PC-9 (cell line): ENCODE results near the gene BMERB1. TPM values are rescaled to one million over a fixed set of nuclear protein-coding genes. Genes with fewer than 3 reads are reported as not detected.

Experiments used
- BruUV-seq: library from RNA; stranded (reverse); fragments of 400-500 nt; replicated peaks from 2 replicates; lab custom pipeline; 2021; lab: Mats Ljungman, UMichigan
- CTCF ChIA-PET: fragments of 300-600 bp; sonication (Branson Sonifier 250); formaldehyde crosslinking; loops from one replicate; lab custom pipeline; 2022; ENCODE audit warnings: antibody characterized with exemption; lab: Charles Lee
- POLR2A ChIA-PET: fragments of 300-600 bp; sonication (Branson Sonifier 250); formaldehyde crosslinking; loops from one replicate; lab custom pipeline; 2022; ENCODE audit warnings: antibody characterized with exemption; ENCODE audit not compliant: unreplicated experiment; lab: Charles Lee
- DNase-seq, 2 experiments: peaks; one replicate each; pipeline versions ENCODE4 v3.0.0 to v3.0.0-alpha.2; 2015 to 2022; ENCODE audit warnings: mixed read lengths in 1 of 2
- H2AFZ ChIP-seq: fragments of 200-600 bp; sonication (generic); 2 replicates; pipeline ENCODE4 v1.8.1; 2017; ENCODE audit warnings: antibody characterized with exemption
- H3F3A ChIP-seq: fragments of 200-600 bp; sonication (generic); 2 replicates; pipeline ENCODE4 v1.8.1; 2017; ENCODE audit warnings: antibody characterized with exemption, mild to moderate bottlenecking, low read depth; ENCODE audit not compliant: insufficient read depth
- H3K27ac ChIP-seq: fragments of 200-600 bp; sonication (generic); 2 replicates; pipeline ENCODE4 v1.6.1; 2016; ENCODE audit warnings: mixed run types
- H3K27me3 ChIP-seq: fragments of 200-600 bp; sonication (generic); 2 replicates; pipeline ENCODE4 v1.6.1; 2016; ENCODE audit warnings: low read depth, mixed run types; ENCODE audit not compliant: insufficient read depth
- H3K36me3 ChIP-seq: fragments of 200-600 bp; sonication (generic); 2 replicates; pipeline ENCODE4 v1.6.1; 2016; ENCODE audit warnings: low read depth, mixed run types
- H3K4me1 ChIP-seq: fragments of 200-600 bp; sonication (generic); replicated peaks from 2 replicates; pipeline ENCODE4 v1.6.1; 2016; ENCODE audit warnings: mixed run types; ENCODE audit not compliant: insufficient read depth
- H3K4me2 ChIP-seq: fragments of 200-600 bp; sonication (generic); 2 replicates; pipeline ENCODE4 v1.6.1; 2017; ENCODE audit warnings: mixed run types
- H3K4me3 ChIP-seq: fragments of 200-600 bp; sonication (generic); 2 replicates; pipeline ENCODE4 v1.6.1; 2016; ENCODE audit warnings: mixed run types
- H3K79me2 ChIP-seq: fragments of 200-600 bp; sonication (generic); 2 replicates; pipeline ENCODE4 v1.6.1; 2017; ENCODE audit warnings: low read depth, mixed run types
- H3K9me2 ChIP-seq: fragments of 200-600 bp; sonication (generic); 2 replicates; pipeline ENCODE4 v1.8.1; 2017; ENCODE audit warnings: mild to moderate bottlenecking; ENCODE audit not compliant: insufficient read depth
- H3K9me3 ChIP-seq: fragments of 200-600 bp; sonication (generic); 2 replicates; pipeline ENCODE4 v1.8.1; 2016; ENCODE audit warnings: low read depth; ENCODE audit not compliant: insufficient read depth
- H4K20me1 ChIP-seq: fragments of 200-600 bp; sonication (generic); 2 replicates; pipeline ENCODE4 v1.8.1; 2017; ENCODE audit not compliant: insufficient read depth
- EZH2 ChIP-seq: fragments of 200-600 bp; sonication (generic); IDR thresholded peaks from 2 replicates; pipeline ENCODE4 v1.8.0; 2017; ENCODE audit warnings: antibody characterized with exemption, low read depth
- intact Hi-C: fragments of 100-400 bp; cut with micrococcal nuclease; formaldehyde crosslinking; loops from one replicate; pipeline ENCODE4 v1.10.0; 2022; ENCODE audit not compliant: unreplicated experiment
- total RNA-seq: library from RNA; stranded (reverse); gene quantifications from 2 replicates; pipeline ENCODE4 v1.2.3, GENCODE V29; 2021
- TF ChIP-seq, protein P1 (sequence below): fragments of 200-600 bp; sonication (generic); conservative IDR thresholded peaks from 2 replicates; pipeline ENCODE4 v1.6.1; 2017; ENCODE audit warnings: mixed run types, antibody characterized with exemption, mild to moderate bottlenecking, moderate library complexity

BMERB1 gene
- total RNA-seq, 1 experiment from 2014 or later = 4.3 TPM

DNA sequence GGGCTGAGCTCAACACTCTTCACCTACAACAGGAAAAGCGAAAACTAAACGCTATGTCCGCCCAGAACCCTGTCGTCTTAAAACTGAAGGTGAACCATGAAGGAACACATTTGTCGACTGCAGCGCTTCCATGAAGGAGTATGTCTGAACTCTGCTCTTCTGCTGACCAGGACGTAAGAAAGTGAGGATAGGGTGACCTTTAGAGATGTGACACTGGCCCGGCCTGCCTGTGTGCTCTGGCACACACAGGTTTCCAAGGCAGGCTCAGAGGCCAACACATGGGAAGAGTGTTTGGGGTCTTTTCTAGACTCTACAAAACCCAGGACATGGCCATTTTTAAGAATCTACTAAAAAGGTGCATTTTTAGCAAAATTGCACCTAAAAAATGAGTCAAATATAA is 187.5 kb downstream of the BMERB1 start:
- intact Hi-C loops = no loop called here
- H4K20me1 ChIP-seq = no peaks in the 10 kb centered on the region
- H3F3A ChIP-seq = peaks cover 7% of the 10 kb centered on the region; the same call in 1 of the 2 replicates
- no peak overlapping the region for H2AFZ ChIP-seq
- ChIA-PET CTCF (interaction anchor here (0.5 kb wide), 1 partner anchor 1087 kb away, joined by 4 read pairs; no protein-coding TSS in a partner anchor), POLR2A (no interaction called here)
- H3K4me2 ChIP-seq = no peak overlapping the region
- H3K79me2 ChIP-seq = no peaks in the 10 kb centered on the region
- BruUV-seq = no TSS peak
- no peaks in the 10 kb centered on the region for H3K9me2 ChIP-seq
- no peak overlapping the region for H3K27ac ChIP-seq
- H3K4me1 ChIP-seq = no peaks in the 10 kb centered on the region
- H3K36me3 ChIP-seq = peaks cover 31% of the 10 kb centered on the region
- no peak for TF ChIP-seq EZH2
- TF ChIP-seq, protein P1, sequence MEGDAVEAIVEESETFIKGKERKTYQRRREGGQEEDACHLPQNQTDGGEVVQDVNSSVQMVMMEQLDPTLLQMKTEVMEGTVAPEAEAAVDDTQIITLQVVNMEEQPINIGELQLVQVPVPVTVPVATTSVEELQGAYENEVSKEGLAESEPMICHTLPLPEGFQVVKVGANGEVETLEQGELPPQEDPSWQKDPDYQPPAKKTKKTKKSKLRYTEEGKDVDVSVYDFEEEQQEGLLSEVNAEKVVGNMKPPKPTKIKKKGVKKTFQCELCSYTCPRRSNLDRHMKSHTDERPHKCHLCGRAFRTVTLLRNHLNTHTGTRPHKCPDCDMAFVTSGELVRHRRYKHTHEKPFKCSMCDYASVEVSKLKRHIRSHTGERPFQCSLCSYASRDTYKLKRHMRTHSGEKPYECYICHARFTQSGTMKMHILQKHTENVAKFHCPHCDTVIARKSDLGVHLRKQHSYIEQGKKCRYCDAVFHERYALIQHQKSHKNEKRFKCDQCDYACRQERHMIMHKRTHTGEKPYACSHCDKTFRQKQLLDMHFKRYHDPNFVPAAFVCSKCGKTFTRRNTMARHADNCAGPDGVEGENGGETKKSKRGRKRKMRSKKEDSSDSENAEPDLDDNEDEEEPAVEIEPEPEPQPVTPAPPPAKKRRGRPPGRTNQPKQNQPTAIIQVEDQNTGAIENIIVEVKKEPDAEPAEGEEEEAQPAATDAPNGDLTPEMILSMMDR = no peak
- no peak for DNase-seq
- no peaks in the 10 kb centered on the region for H3K9me3 ChIP-seq
- no peaks in the 10 kb centered on the region for H3K27me3 ChIP-seq
- H3K4me3 ChIP-seq = no peak overlapping the region

DNA sequence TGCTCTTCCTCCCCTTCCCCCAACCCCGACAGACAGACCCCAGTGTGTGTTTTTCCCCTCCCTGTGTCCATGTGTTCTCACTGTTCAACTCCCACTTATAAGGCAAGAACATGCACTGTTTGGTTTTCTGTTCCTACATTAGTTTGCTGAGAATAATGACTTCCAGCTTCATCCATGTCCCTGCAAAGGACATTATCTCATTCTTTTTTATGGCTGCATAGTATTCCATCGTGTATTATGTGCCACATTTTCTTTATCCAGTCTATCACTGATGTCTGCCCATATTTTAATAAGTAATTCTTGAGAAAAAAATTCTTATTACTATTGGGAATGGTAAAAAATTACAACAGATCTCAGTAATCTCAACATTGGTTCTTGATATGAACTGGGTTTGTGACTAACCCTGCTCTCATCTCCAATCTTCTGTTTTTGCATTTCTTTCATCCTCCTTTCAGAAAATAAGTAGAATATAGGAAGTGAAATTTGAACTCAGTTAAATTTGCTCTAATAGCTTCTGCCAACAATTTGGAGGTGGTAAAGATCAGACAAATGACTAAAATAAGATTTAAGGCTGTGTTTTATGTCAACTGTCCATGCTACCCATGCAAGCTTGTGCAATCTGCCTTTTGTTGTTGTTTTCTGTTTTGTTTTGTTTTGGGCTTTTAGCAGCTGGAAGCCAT is 197.5 kb downstream of the BMERB1 start:
- H3F3A ChIP-seq = peaks cover 15% of the 10 kb centered on the region; the same call in 1 of the 2 replicates
- no peak overlapping the region for H3K27ac ChIP-seq
- no peaks in the 10 kb centered on the region for H3K27me3 ChIP-seq
- ChIA-PET POLR2A (interaction anchor here (0.6 kb wide), 1 partner anchor 11 kb away, joined by 12 read pairs; the partner anchor contains the start of gene MARF1), CTCF (no interaction called here)
- no peak overlapping the region for H2AFZ ChIP-seq
- H3K4me2 ChIP-seq = no peak overlapping the region
- H3K4me1 ChIP-seq = peaks cover 18% of the 10 kb centered on the region
- peaks cover 27% of the 10 kb centered on the region for H3K36me3 ChIP-seq
- no peaks in the 10 kb centered on the region for H3K9me3 ChIP-seq
- TF ChIP-seq, protein P1 = no peak
- TF ChIP-seq EZH2 = no peak
- DNase-seq = no peak
- H3K79me2 ChIP-seq = no peaks in the 10 kb centered on the region
- intact Hi-C loops = no loop called here
- H4K20me1 ChIP-seq = no peaks in the 10 kb centered on the region
- no TSS peak for BruUV-seq
- H3K9me2 ChIP-seq = no peaks in the 10 kb centered on the region
- H3K4me3 ChIP-seq = no peak overlapping the region

DNA sequence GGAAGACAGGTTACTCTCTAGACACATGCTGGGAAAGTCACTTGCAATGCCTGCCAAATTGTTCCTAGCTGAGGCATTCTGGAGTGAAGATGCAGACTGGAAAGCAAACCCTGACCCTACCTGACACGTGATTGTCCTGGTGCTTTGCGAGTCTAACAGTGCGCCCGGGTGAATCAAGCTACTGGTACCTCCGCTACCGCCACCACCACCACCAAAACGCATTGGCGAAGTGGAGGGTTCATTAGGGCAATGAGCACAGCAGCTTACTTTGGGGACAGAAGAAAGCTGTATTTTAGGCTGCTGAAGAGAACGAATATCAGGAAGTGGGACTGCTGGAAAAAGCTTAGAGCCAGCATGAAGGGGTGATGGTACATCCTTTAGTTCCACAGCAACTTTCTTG is 201.5 kb downstream of the BMERB1 start:
- no peaks in the 10 kb centered on the region for H3F3A ChIP-seq
- CTCF ChIA-PET = no interaction called here
- no peak overlapping the region for H2AFZ ChIP-seq
- peaks cover 19% of the 10 kb centered on the region for H3K79me2 ChIP-seq
- H3K36me3 ChIP-seq = peaks cover 27% of the 10 kb centered on the region
- no peaks in the 10 kb centered on the region for H3K9me3 ChIP-seq
- no peak for DNase-seq
- no peak overlapping the region for H3K4me2 ChIP-seq
- no peaks in the 10 kb centered on the region for H3K27me3 ChIP-seq
- no peak overlapping the region for H3K27ac ChIP-seq
- POLR2A ChIA-PET = interaction anchor here (0.6 kb wide), 1 partner anchor 31 kb away, joined by 4 read pairs; no protein-coding TSS in a partner anchor
- BruUV-seq = no TSS peak
- TF ChIP-seq EZH2 = no peak
- TF ChIP-seq, protein P1 = no peak
- peaks cover 5% of the 10 kb centered on the region for H3K4me1 ChIP-seq
- H3K9me2 ChIP-seq = no peaks in the 10 kb centered on the region
- H3K4me3 ChIP-seq = no peak overlapping the region
- no peaks in the 10 kb centered on the region for H4K20me1 ChIP-seq
- intact Hi-C loops = no loop called here
